Liver (tissue), 9 donors: ENCODE results near the gene PRKN. TPM values are rescaled to one million over a fixed set of nuclear protein-coding genes. Genes with fewer than 3 reads are reported as not detected.

Experiments used
- DNase-seq: peaks from one replicate; pipeline ENCODE4 v3.0.0-alpha.2; 2017; ENCODE audit warnings: low spot score
- H3K27ac ChIP-seq, 2 donors: one replicate each; pipeline ENCODE4 v1.7.0; 2013; ENCODE audit warnings: inconsistent platforms in 2 of 2, low read length in 2 of 2, control low read depth in 1 of 2, low read depth in 1 of 2, mild to moderate bottlenecking in 1 of 2
- H3K27me3 ChIP-seq, 4 donors: one replicate each; pipeline versions ENCODE4 v1.6.1 to v1.7.0; 2013; ENCODE audit warnings: low read length in 3 of 4, inconsistent platforms in 1 of 4, mild to moderate bottlenecking in 1 of 4, moderate library complexity in 1 of 4; ENCODE audit not compliant: control insufficient read depth in 4 of 4, insufficient read depth in 4 of 4
- H3K36me3 ChIP-seq, 4 donors: one replicate each; pipeline versions ENCODE4 v1.6.1 to v1.7.0; 2013; ENCODE audit warnings: low read length in 3 of 4, mild to moderate bottlenecking in 3 of 4, low read depth in 1 of 4, moderate library complexity in 1 of 4; ENCODE audit not compliant: control insufficient read depth in 4 of 4, insufficient read depth in 3 of 4
- H3K4me1 ChIP-seq, 4 donors: one replicate each; pipeline versions ENCODE4 v1.6.1 to v1.7.0; 2013; ENCODE audit warnings: low read length in 3 of 4, mild to moderate bottlenecking in 3 of 4, moderate library complexity in 1 of 4; ENCODE audit not compliant: control insufficient read depth in 4 of 4, insufficient read depth in 4 of 4
- H3K4me3 ChIP-seq, 3 donors: one replicate each; pipeline versions ENCODE4 v1.6.1 to v1.7.0; 2013; ENCODE audit warnings: low read length in 3 of 3, control low read depth in 1 of 3, low read depth in 1 of 3, mild to moderate bottlenecking in 1 of 3
- H3K9ac ChIP-seq, 2 donors: one replicate each; pipeline ENCODE4 v1.7.0; 2013; ENCODE audit warnings: low read length in 2 of 2, mild to moderate bottlenecking in 2 of 2, moderate library complexity in 2 of 2, control low read depth in 1 of 2, low read depth in 1 of 2
- H3K9me3 ChIP-seq, 4 donors: one replicate each; pipeline versions ENCODE4 v1.6.1 to v1.7.0; 2013; ENCODE audit warnings: low read length in 3 of 4; ENCODE audit not compliant: control insufficient read depth in 4 of 4
- EGR1 ChIP-seq, 2 donors: IDR thresholded peaks; 2 replicates each; pipeline ENCODE4 v1.6.1; 2016 to 2018; ENCODE audit warnings: antibody characterized with exemption in 2 of 2, low read depth in 2 of 2
- FOXA1 ChIP-seq: IDR thresholded peaks from 2 replicates; pipeline ENCODE4 v1.6.1; 2016; ENCODE audit warnings: antibody characterized with exemption
- FOXA2 ChIP-seq: IDR thresholded peaks from 2 replicates; pipeline ENCODE4 v1.6.1; 2016; ENCODE audit warnings: antibody characterized with exemption
- GABPA ChIP-seq, 2 donors: IDR thresholded peaks in 1 of 2; conservative IDR thresholded peaks in 1 of 2; 2 replicates each; pipeline ENCODE4 v1.6.1; 2016; ENCODE audit warnings: antibody characterized with exemption in 2 of 2, mild to moderate bottlenecking in 1 of 2, moderate library complexity in 1 of 2
- HNF4A ChIP-seq, 2 donors: conservative IDR thresholded peaks; 2 replicates each; pipeline ENCODE4 v1.6.1; 2016; ENCODE audit warnings: antibody characterized with exemption in 2 of 2, mild to moderate bottlenecking in 2 of 2
- HNF4G ChIP-seq: IDR thresholded peaks from 2 replicates; pipeline ENCODE4 v1.6.1; 2016; ENCODE audit warnings: antibody characterized with exemption
- JUND ChIP-seq, 2 donors: IDR thresholded peaks; 2 replicates each; pipeline ENCODE4 v1.6.1; 2016; ENCODE audit warnings: antibody characterized with exemption in 2 of 2
- MAX ChIP-seq: IDR thresholded peaks from 2 replicates; pipeline ENCODE4 v1.6.1; 2016; ENCODE audit warnings: antibody characterized with exemption
- NR2F2 ChIP-seq: IDR thresholded peaks from 2 replicates; pipeline ENCODE4 v1.6.1; 2016; ENCODE audit warnings: antibody characterized with exemption
- RAD21 ChIP-seq, 2 donors: IDR thresholded peaks; 2 replicates each; pipeline ENCODE4 v1.6.1; 2016; ENCODE audit warnings: antibody characterized with exemption in 2 of 2, mild to moderate bottlenecking in 2 of 2
- RXRA ChIP-seq, 2 donors: IDR thresholded peaks; 2 replicates each; pipeline ENCODE4 v1.6.1; 2017 to 2018; ENCODE audit warnings: antibody characterized with exemption in 2 of 2, mild to moderate bottlenecking in 1 of 2
- SP1 ChIP-seq: IDR thresholded peaks from 2 replicates; pipeline ENCODE4 v1.6.1; 2018; ENCODE audit warnings: antibody characterized with exemption, mild to moderate bottlenecking
- YY1 ChIP-seq: IDR thresholded peaks from 2 replicates; pipeline ENCODE4 v1.6.1; 2016; ENCODE audit warnings: antibody characterized with exemption, mild to moderate bottlenecking
- WGBS: extraction: QIAGEN DNeasy Blood & Tissue Kit; methylation state at CpG from one replicate; pipeline ENCODE4 v1.1.7; 2013; 5-methylcytosine and 5-hydroxymethylcytosine counted together
- polyA plus RNA-seq, 2 donors: library from polyadenylated mRNA; stranded (reverse) in 1 of 2; unstranded in 1 of 2; fragments of 200-250 nt in 1 of 2; fragments of >200 nt in 1 of 2; fragmentation: Nextera tagmentation in 1 of 2; extraction: Ambion mirVana in 1 of 2; gene quantifications; one replicate each; pipeline versions ENCODE4 v1.2.1 to v1.2.3, GENCODE V29; 2013 to 2015
- total RNA-seq, 2 donors: library from RNA; depleted of rRNA; stranded (reverse); fragments of >200 nt; gene quantifications; one replicate each; pipeline ENCODE4 v1.2.3, GENCODE V29; 2014
- TF ChIP-seq, protein P1 (sequence below): fragments of 150-350 bp; IDR thresholded peaks from 2 replicates; pipeline ENCODE4 v1.5.1; 2017; ENCODE audit warnings: improper control_type of control experiment, low read depth, low read length; ENCODE audit not compliant: missing input control
- TF ChIP-seq, protein P2 (sequence below): IDR thresholded peaks from 2 replicates; pipeline ENCODE4 v1.6.1; 2016; ENCODE audit warnings: antibody characterized with exemption, mild to moderate bottlenecking
- TF ChIP-seq, protein P3 (sequence below): IDR thresholded peaks from 2 replicates; pipeline ENCODE4 v1.6.1; 2016; ENCODE audit warnings: antibody characterized with exemption
- donor health status: healthy.
- donor health status: healthy.
- donor health status: healthy.
- donor health status: healthy.
- donor health status: healthy.

The PRKN gene
- total and polyA plus RNA-seq, 4 donors: 0.47 to 4.1 (median 3.2) TPM

GRCh38 chr6:162674452-162674851, 53.1 kb downstream of the PRKN start (continued):
- TF ChIP-seq, protein P1, sequence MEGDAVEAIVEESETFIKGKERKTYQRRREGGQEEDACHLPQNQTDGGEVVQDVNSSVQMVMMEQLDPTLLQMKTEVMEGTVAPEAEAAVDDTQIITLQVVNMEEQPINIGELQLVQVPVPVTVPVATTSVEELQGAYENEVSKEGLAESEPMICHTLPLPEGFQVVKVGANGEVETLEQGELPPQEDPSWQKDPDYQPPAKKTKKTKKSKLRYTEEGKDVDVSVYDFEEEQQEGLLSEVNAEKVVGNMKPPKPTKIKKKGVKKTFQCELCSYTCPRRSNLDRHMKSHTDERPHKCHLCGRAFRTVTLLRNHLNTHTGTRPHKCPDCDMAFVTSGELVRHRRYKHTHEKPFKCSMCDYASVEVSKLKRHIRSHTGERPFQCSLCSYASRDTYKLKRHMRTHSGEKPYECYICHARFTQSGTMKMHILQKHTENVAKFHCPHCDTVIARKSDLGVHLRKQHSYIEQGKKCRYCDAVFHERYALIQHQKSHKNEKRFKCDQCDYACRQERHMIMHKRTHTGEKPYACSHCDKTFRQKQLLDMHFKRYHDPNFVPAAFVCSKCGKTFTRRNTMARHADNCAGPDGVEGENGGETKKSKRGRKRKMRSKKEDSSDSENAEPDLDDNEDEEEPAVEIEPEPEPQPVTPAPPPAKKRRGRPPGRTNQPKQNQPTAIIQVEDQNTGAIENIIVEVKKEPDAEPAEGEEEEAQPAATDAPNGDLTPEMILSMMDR: no peak
- TF ChIP-seq HNF4G (peak; percentile 61), EGR1 (IDR thresholded peaks at IDR 0.05; ENCODE audit: low read depth in 2 of 2) (no peak)

- no peak overlapping the region for H3K9ac ChIP-seq
- H3K27ac ChIP-seq: no peak overlapping the region
- H3K27me3 ChIP-seq: no peaks in the 10 kb centered on the region
- H3K4me1 ChIP-seq: peaks cover 0 to 8% (median under 1%) of the 10 kb centered on the region in 4 donors
- H3K4me3 ChIP-seq: no peak overlapping the region
- no peaks in the 10 kb centered on the region for H3K9me3 ChIP-seq
- DNase-seq: no peak
- TF ChIP-seq RAD21 (IDR thresholded peaks at IDR 0.05) (no peak), FOXA2 (no peak), RXRA (IDR thresholded peaks at IDR 0.05) (no peak), HNF4G (no peak), HNF4A (conservative IDR thresholded peaks at IDR 0.05) (no peak), NR2F2 (no peak), EGR1 (IDR thresholded peaks at IDR 0.05; ENCODE audit: low read depth in 2 of 2) (no peak), FOXA1 (no peak), YY1 (no peak), MAX (no peak), GABPA (IDR thresholded peaks at IDR 0.05 in 1 of 2, conservative IDR thresholded peaks at IDR 0.05 in 1 of 2) (no peak)
- TF ChIP-seq, protein P2, sequence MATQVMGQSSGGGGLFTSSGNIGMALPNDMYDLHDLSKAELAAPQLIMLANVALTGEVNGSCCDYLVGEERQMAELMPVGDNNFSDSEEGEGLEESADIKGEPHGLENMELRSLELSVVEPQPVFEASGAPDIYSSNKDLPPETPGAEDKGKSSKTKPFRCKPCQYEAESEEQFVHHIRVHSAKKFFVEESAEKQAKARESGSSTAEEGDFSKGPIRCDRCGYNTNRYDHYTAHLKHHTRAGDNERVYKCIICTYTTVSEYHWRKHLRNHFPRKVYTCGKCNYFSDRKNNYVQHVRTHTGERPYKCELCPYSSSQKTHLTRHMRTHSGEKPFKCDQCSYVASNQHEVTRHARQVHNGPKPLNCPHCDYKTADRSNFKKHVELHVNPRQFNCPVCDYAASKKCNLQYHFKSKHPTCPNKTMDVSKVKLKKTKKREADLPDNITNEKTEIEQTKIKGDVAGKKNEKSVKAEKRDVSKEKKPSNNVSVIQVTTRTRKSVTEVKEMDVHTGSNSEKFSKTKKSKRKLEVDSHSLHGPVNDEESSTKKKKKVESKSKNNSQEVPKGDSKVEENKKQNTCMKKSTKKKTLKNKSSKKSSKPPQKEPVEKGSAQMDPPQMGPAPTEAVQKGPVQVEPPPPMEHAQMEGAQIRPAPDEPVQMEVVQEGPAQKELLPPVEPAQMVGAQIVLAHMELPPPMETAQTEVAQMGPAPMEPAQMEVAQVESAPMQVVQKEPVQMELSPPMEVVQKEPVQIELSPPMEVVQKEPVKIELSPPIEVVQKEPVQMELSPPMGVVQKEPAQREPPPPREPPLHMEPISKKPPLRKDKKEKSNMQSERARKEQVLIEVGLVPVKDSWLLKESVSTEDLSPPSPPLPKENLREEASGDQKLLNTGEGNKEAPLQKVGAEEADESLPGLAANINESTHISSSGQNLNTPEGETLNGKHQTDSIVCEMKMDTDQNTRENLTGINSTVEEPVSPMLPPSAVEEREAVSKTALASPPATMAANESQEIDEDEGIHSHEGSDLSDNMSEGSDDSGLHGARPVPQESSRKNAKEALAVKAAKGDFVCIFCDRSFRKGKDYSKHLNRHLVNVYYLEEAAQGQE: no peak
- WGBS: 95% methylated on average over 4 of the region's 4 CpGs
- H3K36me3 ChIP-seq: no peaks in the 10 kb centered on the region
Observed at GRCh38 chr6:162671580-162672165, 55.9 kb downstream of the PRKN start.

- no peak for DNase-seq
- no peak overlapping the region for H3K4me3 ChIP-seq
- H3K27me3 ChIP-seq: no peaks in the 10 kb centered on the region
- no peak overlapping the region for H3K27ac ChIP-seq
- H3K36me3 ChIP-seq: no peaks in the 10 kb centered on the region
- WGBS: 36% methylated on average over 3 of the region's 3 CpGs
- H3K9me3 ChIP-seq: no peaks in the 10 kb centered on the region
- peaks cover 0 to 8% (median under 1%) of the 10 kb centered on the region in 4 donors for H3K4me1 ChIP-seq
- H3K9ac ChIP-seq: no peak overlapping the region
- no peak for TF ChIP-seq JUND (IDR thresholded peaks at IDR 0.05)
- TF ChIP-seq RAD21 (IDR thresholded peaks at IDR 0.05): peak in 1 of 2 donors; percentile 49
- TF ChIP-seq RXRA (IDR thresholded peaks at IDR 0.05): peak in 1 of 2 donors; percentile 23
- peak; percentile 24 for TF ChIP-seq SP1
- TF ChIP-seq NR2F2: peak; percentile 65
- TF ChIP-seq HNF4A (conservative IDR thresholded peaks at IDR 0.05): peak; percentile 35 to 60
- TF ChIP-seq, protein P3, sequence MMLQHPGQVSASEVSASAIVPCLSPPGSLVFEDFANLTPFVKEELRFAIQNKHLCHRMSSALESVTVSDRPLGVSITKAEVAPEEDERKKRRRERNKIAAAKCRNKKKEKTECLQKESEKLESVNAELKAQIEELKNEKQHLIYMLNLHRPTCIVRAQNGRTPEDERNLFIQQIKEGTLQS: no peak
Observed at GRCh38 chr6:162670345-162670744, 57.2 kb downstream of the PRKN start.
